Right lobe of liver (tissue), 6 donors: ENCODE results near the gene LRRN2. TPM values are rescaled to one million over a fixed set of nuclear protein-coding genes. Genes with fewer than 3 reads are reported as not detected.

ENCODE experiments used
- ATAC-seq, 4 donors: fragments of 200-7000 bp; cut with Tn5 transposase; one replicate each; pipeline ENCODE4 v1.9.1; 2020; ENCODE audit warnings: mild to moderate bottlenecking in 4 of 4, moderate library complexity in 4 of 4
- DNase-seq, 3 donors: peaks; one replicate each; pipeline ENCODE4 v3.0.0-alpha.2; 2020
- H3K27ac ChIP-seq, 3 donors: fragments of 200-600 bp; one replicate each; pipeline ENCODE4 v1.8.0; 2022
- H3K27me3 ChIP-seq, 2 donors: fragments of 200-600 bp; one replicate each; pipeline ENCODE4 v1.8.0; 2022
- H3K36me3 ChIP-seq, 4 donors: fragments of 200-600 bp; sonication (generic) in 1 of 4; one replicate each; pipeline versions ENCODE4 v1.5.1 to v1.8.0; 2017 to 2022; ENCODE audit warnings: control low read depth in 1 of 4
- H3K4me1 ChIP-seq, 4 donors: fragments of 200-600 bp; sonication (generic) in 1 of 4; one replicate each; pipeline versions ENCODE4 v1.5.1 to v1.8.0; 2017 to 2022; ENCODE audit warnings: control low read depth in 1 of 4
- H3K4me3 ChIP-seq, 3 donors: fragments of 200-600 bp; one replicate each; pipeline ENCODE4 v1.8.0; 2022
- H3K9me3 ChIP-seq, 4 donors: fragments of 200-600 bp; sonication (generic) in 1 of 4; one replicate each; pipeline versions ENCODE4 v1.5.1 to v1.8.0; 2017 to 2022; ENCODE audit warnings: control low read depth in 1 of 4
- POLR2A ChIP-seq: fragments of 450-650 bp; IDR thresholded peaks from one replicate; pipeline ENCODE4 v1.6.1; 2017; ENCODE audit warnings: antibody characterized with exemption, mild to moderate bottlenecking
- WGBS: methylation state at CpG from one replicate; pipeline ENCODE4 v1.1.6; 2018; ENCODE audit warnings: low coverage, low lambda C conversion rate; ENCODE audit not compliant: insufficient coverage; ENCODE audit errors: missing lambda C conversion rate; 5-methylcytosine and 5-hydroxymethylcytosine counted together
- intact Hi-C, 2 donors: fragments of 100-400 bp; cut with DNase I; formaldehyde crosslinking; loops; one replicate each; pipeline versions ENCODE4 v1.11.2 to v1.14.1; 2022
- total RNA-seq, 6 experiments: library from RNA; depleted of rRNA in 2 of 6; stranded (reverse); fragments of >200 nt in 2 of 6; fragmentation: NEBNext Ultra II Directional in 3 of 6; extraction: Animal tissue kit (Norgen Biotek cat#: 25700) in 3 of 6; gene quantifications; one replicate each; pipeline versions ENCODE4 v1.1.0 to v1.2.4, GENCODE V29; 2016 to 2023
- TF ChIP-seq, protein P1 (sequence below), 4 donors: fragments of 200-600 bp in 3 of 4; fragments of 450-650 bp in 1 of 4; IDR thresholded peaks; one replicate each; pipeline versions ENCODE4 v1.5.1 to v1.8.0; 2016 to 2022; ENCODE audit warnings: antibody characterized with exemption in 4 of 4, mild to moderate bottlenecking in 2 of 4
- donor health status: DM: no; HTN: yes; CAD: no.
- donor health status: DM: no; HTN: no; CAD: no.
- donor health status: DM: no; HTN: no; CAD: no.
- donor health status: DM: no; HTN: yes; CAD: no.
- donor health status: DM: no; HTN: yes; CAD: no.

The LRRN2 gene
- total RNA-seq, 6 experiments from 2014 or later: 0.07 to 0.78 (median 0.25) TPM

DNA sequence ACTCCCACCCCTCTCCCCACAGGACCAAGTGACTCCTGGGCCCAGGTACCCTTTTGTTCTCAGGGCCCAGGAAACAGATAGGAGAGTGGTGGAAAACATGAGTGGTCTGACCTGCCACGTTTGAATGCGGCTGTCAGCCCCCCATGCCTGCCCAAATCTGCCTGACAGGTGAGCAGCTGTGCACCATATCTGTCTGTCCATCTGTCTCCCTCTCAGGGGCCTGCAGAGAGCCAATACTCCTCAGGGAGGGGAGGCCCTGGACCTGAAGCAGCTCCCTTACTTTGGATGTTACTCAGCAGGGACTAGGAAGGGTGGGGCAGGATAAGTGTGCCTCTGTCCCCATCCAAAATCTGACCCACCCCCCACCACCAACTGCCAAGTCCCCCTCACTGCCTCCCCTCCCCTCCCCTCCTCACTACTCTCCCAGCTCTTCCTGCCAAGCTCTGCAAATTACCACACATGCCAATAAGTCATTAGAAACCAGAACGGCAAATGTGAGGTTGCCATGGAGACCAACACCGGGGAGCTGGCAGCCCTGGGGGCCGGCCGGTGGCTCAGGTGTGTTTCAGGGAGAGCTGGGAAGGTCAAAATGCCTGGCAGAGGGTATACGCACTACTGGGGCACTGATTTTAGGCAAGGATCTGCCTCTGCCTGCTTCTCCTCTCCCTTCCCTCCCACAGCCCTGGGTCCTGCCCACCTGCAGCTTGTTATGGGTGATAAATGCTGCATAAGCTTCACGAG, 11.5 kb downstream of the LRRN2 start:
- no peaks in the 10 kb centered on the region for H3K27me3 ChIP-seq
- no peak overlapping the region for H3K27ac ChIP-seq
- H3K9me3 ChIP-seq: no peaks in the 10 kb centered on the region
- 30% methylated on average over 2 of the region's 8 CpGs for whole genome bisulfite sequencing
- TF ChIP-seq, protein P1, sequence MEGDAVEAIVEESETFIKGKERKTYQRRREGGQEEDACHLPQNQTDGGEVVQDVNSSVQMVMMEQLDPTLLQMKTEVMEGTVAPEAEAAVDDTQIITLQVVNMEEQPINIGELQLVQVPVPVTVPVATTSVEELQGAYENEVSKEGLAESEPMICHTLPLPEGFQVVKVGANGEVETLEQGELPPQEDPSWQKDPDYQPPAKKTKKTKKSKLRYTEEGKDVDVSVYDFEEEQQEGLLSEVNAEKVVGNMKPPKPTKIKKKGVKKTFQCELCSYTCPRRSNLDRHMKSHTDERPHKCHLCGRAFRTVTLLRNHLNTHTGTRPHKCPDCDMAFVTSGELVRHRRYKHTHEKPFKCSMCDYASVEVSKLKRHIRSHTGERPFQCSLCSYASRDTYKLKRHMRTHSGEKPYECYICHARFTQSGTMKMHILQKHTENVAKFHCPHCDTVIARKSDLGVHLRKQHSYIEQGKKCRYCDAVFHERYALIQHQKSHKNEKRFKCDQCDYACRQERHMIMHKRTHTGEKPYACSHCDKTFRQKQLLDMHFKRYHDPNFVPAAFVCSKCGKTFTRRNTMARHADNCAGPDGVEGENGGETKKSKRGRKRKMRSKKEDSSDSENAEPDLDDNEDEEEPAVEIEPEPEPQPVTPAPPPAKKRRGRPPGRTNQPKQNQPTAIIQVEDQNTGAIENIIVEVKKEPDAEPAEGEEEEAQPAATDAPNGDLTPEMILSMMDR (IDR thresholded peaks at IDR 0.05): no peak
- no peak for TF ChIP-seq POLR2A
- no peaks in the 10 kb centered on the region for H3K36me3 ChIP-seq
- intact Hi-C loops: no loop called here
- ATAC-seq (no peak), DNase-seq (no peak)
- H3K4me3 ChIP-seq: no peak overlapping the region
- H3K4me1 ChIP-seq: no peaks in the 10 kb centered on the region

DNA sequence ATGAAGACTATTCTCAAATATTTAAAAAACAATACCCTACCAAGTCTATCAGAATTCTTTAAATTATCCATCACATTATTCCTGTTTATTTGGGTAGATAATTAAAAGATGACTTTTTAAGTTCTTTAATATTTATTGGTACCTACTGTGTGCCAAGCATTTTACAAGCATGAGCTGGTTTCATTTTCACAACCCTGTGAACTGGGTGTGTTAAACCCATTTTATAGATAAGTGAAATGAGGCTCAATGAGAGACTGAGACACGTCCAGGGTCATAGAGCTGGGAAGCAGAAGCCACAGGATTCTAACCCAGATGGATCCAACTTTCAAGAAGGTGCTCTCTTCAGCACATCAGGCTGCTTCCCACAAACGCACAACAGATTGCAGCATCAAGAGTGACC, 12.3 kb downstream of the LRRN2 start:
- Histone ChIP-seq H3K27me3 (no peaks in the 10 kb centered on the region), H3K4me1 (no peaks in the 10 kb centered on the region), H3K4me3 (no peak overlapping the region), H3K36me3 (no peaks in the 10 kb centered on the region), H3K9me3 (no peaks in the 10 kb centered on the region), H3K27ac (no peak overlapping the region)
- no peak for DNase-seq
- intact Hi-C loops: no loop called here
- ATAC-seq: no peak
- WGBS: 57% methylated on average over 1 of the region's 2 CpGs
- TF ChIP-seq POLR2A: no peak
- TF ChIP-seq, protein P1 (IDR thresholded peaks at IDR 0.05): no peak

DNA sequence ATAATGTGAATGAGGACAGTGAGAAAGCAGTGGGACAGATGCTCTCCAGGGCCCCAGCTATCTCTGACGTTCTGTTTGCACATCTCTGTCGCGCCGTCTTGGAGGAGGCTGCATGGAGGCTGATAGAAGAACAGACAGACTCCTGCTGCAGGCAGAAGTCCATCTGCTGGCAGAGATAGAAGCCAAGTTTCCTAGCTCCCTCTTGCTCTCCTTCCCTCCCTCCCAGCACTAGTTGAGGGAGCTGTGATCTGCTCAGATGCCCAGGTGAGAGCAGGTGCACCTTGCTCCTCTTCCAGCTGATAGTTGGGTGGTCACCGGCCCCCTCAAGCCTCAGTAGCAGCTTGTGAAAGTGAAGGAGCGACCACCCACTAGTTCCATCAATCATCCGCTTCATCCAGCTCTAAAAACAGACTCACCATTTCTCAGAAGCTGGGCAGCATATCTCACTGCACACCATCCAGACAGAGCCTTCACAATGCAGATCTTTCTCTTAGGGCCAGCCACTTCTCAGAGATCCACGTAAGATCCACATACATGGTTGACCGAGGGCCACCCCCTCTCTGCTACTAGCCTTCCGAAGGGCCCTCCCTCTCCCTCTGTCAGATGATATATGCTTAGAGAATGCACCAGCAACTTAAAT, 12.9 kb downstream of the LRRN2 start:
- TF ChIP-seq POLR2A: no peak
- TF ChIP-seq, protein P1 (IDR thresholded peaks at IDR 0.05): no peak
- 40% methylated on average over 7 of the region's 10 CpGs for WGBS
- H3K27ac ChIP-seq: no peak overlapping the region
- intact Hi-C loops: no loop called here
- no peaks in the 10 kb centered on the region for H3K27me3 ChIP-seq
- no peak overlapping the region for H3K4me3 ChIP-seq
- no peaks in the 10 kb centered on the region for H3K36me3 ChIP-seq
- ATAC-seq: no peak
- DNase-seq: no peak
- H3K9me3 ChIP-seq: no peaks in the 10 kb centered on the region
- H3K4me1 ChIP-seq: no peaks in the 10 kb centered on the region

DNA sequence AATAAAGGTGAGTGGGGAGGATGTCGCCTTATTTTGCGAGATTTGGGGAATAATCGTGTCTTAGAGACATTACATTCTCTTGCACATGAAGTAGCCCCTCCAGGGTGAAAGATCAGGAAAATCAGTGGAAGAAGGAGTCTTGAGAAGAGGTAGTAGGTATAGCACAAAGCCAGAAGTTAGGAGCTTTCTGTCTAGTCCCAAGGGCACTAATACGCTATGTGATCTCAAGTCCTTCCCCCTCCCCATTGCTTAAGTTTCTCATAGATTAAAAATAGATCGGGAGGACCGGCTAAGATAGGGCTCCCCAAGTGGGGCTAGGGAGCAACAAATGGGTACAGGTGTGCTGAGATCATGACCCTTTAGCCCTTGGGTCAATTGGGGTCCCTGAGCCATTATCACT, 13.5 kb downstream of the LRRN2 start:
- DNase-seq (no peak), ATAC-seq (no peak)
- intact Hi-C loops: no loop called here
- WGBS: 74% methylated on average over 4 of the region's 6 CpGs
- Histone ChIP-seq H3K4me1 (no peaks in the 10 kb centered on the region), H3K9me3 (no peaks in the 10 kb centered on the region), H3K36me3 (no peaks in the 10 kb centered on the region), H3K4me3 (no peak overlapping the region), H3K27me3 (no peaks in the 10 kb centered on the region), H3K27ac (no peak overlapping the region)
- TF ChIP-seq POLR2A: no peak
- TF ChIP-seq, protein P1 (IDR thresholded peaks at IDR 0.05): no peak
